Peyer's patch (tissue), 4 donors: Measurements from ENCODE around the gene SIGLEC6.

Experiments
- CTCF ChIP-seq, 6 experiments: fragments of 450-650 bp in 4 of 6; fragments of 200-600 bp in 2 of 6; sonication (generic) in 1 of 6; IDR thresholded peaks; one replicate each; pipeline ENCODE4 v1.5.1; 2017 to 2019; ENCODE audit warnings: antibody characterized with exemption in 6 of 6, mild to moderate bottlenecking in 3 of 6, moderate library complexity in 1 of 6
- POLR2A ChIP-seq, 2 donors: fragments of 450-650 bp; IDR thresholded peaks; one replicate each; pipeline ENCODE4 v1.5.1; 2017; ENCODE audit warnings: antibody characterized with exemption in 2 of 2, mild to moderate bottlenecking in 2 of 2, moderate library complexity in 2 of 2

GRCh38 chr19:51469629-51470028 is 61.8 kb downstream of the SIGLEC6 start:
- no peak for TF ChIP-seq CTCF (IDR thresholded peaks at IDR 0.05)
- no peak for TF ChIP-seq POLR2A (IDR thresholded peaks at IDR 0.05)
